Ovary (tissue), 3 donors: ENCODE data around the gene LPO.

Source experiments
- EP300 ChIP-seq: sonication (generic); formaldehyde crosslinking; IDR thresholded peaks from one replicate; pipeline ENCODE4 v1.6.1; 2017; ENCODE audit warnings: antibody characterized with exemption
- POLR2A ChIP-seq: fragments of 450-650 bp; IDR thresholded peaks from one replicate; pipeline ENCODE4 v1.6.1; 2017; ENCODE audit warnings: antibody characterized with exemption, mild to moderate bottlenecking, moderate library complexity
- TF ChIP-seq, protein P1 (sequence below), 3 donors: fragments of 450-650 bp in 2 of 3; fragments of 200-600 bp in 1 of 3; IDR thresholded peaks; one replicate each; pipeline versions ENCODE4 v1.5.1 to v1.8.0; 2016 to 2022; ENCODE audit warnings: antibody characterized with exemption in 3 of 3, mild to moderate bottlenecking in 1 of 3
- donor health status: DM: no; HTN: no; CAD: no.

DNA sequence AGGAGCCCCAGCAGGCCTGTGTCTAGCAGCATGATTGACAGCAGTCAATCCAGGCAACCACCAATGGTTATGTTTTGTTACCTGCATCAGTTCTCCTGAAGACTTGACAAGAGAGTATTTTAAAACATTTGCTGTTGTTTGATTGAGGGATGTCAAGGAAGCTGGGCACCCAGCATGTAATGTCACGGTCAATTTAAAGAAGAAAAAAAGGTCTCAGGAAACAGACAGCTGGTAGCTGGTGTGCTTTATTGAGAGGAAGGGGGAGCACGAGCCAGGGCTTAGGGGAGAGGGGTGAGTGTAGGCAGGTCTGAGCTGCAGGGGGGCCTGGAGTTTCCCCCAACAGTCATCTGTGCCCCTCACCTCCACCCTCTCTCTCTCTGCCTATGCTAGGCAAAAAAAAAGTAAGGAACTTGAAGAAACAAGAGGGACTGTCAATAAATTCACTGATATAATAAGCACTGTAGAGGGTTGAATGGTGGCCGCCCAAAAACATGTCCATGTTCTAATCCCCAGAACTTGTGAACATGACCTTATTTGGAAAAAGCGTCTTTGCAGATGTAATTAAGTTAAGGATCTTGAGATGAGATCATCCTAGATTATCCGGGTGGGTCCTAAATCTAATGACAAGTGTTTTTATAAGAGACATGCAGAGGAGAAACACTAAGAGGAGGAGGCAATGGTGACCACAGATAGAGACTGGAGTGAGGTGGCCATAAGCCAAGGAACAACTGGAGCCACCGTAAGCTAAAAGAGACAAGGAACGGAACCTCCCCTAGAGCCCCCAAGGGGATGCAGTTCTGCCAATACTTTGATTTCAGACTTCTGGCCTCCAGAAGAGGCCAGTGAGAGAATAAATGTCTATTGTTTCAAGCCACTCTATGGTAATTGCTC is 75.7 kb downstream of the LPO start:
- TF ChIP-seq, protein P1, sequence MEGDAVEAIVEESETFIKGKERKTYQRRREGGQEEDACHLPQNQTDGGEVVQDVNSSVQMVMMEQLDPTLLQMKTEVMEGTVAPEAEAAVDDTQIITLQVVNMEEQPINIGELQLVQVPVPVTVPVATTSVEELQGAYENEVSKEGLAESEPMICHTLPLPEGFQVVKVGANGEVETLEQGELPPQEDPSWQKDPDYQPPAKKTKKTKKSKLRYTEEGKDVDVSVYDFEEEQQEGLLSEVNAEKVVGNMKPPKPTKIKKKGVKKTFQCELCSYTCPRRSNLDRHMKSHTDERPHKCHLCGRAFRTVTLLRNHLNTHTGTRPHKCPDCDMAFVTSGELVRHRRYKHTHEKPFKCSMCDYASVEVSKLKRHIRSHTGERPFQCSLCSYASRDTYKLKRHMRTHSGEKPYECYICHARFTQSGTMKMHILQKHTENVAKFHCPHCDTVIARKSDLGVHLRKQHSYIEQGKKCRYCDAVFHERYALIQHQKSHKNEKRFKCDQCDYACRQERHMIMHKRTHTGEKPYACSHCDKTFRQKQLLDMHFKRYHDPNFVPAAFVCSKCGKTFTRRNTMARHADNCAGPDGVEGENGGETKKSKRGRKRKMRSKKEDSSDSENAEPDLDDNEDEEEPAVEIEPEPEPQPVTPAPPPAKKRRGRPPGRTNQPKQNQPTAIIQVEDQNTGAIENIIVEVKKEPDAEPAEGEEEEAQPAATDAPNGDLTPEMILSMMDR (IDR thresholded peaks at IDR 0.05), result no peak
- TF ChIP-seq EP300, result no peak
- no peak for TF ChIP-seq POLR2A
